HG03439 (cell line): ENCODE results near the gene BTBD9.

ENCODE experiments used
- ATAC-seq: cut with Tn5 transposase; IDR thresholded peaks from one replicate; pipeline ENCODE4 v1.9.1; 2021; ENCODE audit warnings: mild to moderate bottlenecking, moderate library complexity; ENCODE audit not compliant: unreplicated experiment

The BTBD9 gene

DNA sequence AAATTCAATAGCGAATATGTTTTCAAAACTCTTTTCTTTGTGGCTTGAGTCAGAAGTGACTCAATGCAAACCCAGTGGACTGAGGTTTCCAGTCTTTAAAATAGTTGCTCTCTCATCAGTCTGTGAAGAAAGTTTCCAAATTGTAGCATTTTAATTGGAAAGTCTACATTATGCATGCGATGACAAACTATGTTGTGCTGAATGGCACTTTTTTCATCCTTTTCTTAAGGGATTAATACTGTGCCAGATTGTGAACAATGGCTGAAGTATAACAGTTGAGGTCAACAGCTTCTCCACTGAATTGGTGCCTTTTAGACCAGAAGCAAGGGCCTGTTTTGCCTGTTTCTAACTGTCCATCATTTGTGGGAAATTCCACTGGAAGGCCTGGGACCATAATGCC lies 377.1 kb downstream of the BTBD9 start:
- ATAC-seq = no peak

DNA sequence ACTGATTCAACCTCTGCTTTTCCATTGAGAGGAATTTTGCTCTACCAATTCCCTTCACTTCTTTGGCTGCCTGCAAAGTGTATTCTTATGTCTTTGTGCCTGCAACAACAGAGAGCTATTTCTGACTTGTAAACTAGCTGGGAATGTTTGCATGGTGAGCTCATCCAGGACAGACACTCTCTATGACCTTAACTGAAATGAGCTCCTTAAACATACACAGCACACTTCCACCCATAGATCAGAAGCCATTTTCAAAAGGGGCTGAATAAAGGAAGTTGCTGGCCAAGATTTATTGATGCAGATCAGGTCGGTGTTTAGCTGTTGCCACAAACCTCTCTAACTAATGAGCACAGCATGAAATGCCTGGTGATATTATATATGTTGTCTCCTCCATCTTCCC lies 377.7 kb downstream of the BTBD9 start:
- ATAC-seq = no peak

DNA sequence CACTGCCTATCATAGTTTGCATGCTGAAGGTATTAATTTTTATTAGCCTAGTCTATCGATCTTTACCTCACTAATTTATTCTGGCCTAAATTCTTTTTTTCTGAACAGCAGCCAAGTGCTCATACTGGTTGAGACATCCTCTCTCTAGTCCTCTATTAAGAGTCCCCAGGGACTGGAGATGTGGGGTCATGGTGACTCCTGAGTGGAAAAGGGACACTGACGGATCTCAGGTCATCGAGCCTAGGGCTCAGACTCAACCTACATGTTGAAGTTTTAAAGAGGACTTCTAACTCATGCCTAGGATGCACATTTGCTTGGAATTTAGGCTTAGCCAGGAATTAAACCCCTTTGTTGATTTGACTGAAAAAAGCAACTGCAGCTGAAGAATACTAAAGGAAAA lies 378.1 kb downstream of the BTBD9 start:
- no peak for ATAC-seq

DNA sequence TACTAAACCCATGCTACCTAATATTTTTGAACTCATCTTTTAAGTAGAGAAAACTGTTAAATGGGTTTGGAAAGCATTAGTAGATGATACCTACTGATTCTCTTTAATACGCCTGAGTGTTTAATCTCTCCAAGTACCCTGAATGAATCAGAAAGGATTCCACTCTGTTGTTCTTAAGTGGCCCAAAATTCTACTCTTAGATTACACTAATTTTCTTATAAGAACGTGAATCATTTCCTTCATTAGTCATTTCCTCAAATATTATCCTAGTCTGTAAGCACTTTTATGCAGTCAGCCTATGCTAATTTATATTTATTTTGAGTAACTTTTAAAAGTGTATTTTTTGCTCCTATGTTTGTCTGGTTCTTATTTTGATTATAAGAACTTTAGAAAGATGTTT lies 380.0 kb downstream of the BTBD9 start:
- ATAC-seq = no peak

DNA sequence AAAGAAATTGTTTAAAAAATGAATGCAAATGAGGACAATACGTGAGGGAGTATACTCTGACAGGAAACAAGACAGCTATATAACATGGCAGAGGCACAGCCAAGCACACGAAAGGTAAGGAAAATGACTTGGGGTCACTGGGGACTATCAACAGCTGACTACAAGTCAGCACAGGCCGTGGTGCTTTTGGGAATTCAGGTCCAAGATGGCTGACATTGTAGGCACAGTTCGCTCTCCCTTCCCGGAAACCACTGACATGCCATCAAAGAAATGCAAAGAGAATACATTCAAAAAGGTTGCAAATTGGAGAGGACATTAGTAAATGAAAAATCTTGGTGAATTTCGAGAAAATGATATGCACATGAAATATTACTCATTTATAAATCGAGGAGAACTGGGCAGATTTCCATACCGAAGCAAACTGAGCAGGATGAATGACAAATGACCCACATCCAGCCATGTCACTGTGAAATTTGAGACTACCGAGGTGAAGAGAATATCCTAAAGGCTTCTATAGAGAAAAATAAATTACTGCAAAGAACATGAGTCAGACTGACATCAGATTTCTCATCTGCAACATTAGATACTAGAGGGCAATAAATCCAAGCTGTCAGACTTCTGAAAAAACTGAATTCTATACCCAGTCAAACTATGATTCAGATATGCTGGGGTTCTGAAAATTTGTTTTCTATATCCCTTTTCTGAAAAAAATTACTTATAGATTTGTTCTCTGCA lies 391.1 kb downstream of the BTBD9 start:
- no peak for ATAC-seq

DNA sequence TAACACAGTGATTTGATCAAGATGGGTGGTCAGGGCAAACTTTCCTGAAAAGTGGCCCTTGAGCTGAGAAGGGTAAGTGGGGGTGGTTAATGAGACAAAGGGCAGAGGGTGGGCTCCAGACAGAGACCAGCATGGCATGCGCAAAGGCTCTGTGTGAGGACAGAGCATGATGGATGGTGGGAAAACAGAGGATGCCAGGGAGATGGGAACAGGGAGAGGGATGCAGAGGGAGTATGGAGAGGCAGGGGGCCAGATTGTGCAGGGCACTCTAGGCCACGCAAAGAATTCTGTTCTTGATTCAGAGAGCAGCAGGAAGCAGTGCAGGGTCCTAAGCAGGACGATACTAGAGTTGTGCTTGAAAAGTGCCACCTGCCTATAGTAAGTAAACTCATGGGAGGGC lies 394.4 kb downstream of the BTBD9 start:
- ATAC-seq = no peak

DNA sequence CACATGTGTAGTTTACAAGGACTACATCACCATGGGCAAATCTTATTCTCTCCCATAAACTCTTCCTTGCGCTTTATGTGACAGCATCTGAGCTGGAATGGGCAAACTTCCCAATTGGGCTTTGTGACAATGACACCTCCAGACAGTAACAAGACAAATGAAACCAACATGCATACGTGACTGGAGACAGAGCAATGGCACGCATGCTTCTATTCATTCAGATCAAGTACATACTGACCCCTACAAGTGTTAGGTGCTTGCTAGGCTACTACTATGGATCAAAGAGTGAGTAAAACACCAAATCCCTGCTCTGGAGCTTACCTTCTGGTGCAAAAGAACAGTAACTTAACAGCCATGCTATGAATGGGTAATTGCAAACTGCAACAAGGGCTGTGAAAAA lies 394.9 kb downstream of the BTBD9 start:
- no peak for ATAC-seq

DNA sequence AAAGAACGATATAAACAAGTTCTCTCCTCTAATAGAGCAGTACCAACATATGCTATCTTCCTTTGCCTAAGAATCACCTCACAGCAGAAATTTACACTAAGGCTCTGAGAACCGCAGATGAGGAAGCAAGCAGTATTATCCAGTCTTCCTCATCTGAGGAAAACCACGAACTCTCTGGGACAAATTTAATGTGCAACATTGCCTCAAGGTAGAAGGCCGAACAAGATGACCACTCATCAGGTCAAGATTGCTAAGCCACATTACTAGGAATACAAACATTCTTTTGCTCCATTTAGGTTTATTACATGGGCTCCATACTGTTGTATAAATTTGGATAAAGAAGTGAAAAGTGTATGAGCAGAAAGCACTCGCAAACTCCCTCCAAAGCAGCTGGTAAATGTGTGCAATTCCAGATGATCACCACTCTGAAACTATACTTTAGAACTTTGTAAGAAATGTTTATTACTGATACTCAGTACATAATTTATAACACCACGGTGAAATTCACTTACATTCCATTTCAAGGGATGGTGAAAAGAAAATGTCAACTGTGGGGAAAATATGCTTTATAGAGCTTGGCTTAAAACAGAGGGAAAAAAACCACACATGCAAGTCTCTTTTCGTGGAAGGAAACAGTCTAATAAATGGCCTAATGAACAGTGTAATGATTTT lies 398.4 kb downstream of the BTBD9 start:
- ATAC-seq = no peak

DNA sequence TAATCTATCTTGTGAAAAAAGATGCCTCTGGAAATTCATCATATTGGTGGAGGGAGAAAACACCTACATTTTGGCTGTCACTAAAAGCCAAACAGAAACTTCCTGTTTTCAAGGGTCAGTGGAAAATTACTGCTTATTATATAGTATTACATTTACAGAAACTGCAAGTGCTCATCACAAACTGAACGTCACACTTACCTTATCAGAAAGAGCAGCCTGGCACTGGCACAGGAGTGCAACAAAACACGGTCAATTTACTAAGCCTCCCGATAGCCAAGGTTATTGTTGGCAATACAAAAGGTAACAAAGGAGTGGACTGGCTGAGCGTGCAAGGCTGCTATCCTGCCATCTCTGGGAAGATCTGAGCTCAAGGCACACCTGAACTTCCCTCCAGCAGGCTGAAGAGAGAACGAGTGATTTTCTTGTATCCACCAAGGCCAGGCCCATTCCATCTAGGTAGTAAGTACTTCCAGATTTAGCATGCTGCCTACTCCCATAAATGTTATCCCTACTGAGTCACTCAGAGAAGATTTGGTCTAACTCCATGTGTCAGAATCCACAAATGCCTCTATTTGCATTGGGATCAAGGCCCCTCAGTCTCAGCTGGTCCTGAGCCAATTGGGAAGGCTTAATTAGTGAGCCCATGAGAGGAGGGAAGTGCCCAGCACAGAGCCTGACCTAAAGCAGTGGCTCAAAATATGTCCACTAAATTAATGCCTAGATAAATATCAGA lies 399.8 kb downstream of the BTBD9 start:
- no peak for ATAC-seq

DNA sequence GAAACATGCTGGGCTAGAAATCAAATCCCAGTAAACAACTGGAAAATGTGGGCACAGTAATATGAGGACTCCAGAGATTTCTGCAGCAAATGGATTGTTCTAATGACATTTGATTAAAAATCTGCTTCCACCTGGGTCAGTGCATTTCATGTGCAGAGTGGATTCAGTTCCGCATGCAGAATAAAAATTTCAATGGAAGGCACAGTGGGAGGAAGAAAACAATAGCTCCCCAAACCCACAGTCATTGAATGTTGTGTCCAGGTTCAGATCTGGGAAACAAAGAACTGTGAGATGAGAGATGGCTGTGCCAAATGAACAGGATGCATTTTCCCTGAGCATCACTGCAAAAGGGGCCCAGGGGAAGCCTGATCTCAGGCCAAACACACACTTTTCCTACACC lies 403.1 kb downstream of the BTBD9 start:
- ATAC-seq = no peak

DNA sequence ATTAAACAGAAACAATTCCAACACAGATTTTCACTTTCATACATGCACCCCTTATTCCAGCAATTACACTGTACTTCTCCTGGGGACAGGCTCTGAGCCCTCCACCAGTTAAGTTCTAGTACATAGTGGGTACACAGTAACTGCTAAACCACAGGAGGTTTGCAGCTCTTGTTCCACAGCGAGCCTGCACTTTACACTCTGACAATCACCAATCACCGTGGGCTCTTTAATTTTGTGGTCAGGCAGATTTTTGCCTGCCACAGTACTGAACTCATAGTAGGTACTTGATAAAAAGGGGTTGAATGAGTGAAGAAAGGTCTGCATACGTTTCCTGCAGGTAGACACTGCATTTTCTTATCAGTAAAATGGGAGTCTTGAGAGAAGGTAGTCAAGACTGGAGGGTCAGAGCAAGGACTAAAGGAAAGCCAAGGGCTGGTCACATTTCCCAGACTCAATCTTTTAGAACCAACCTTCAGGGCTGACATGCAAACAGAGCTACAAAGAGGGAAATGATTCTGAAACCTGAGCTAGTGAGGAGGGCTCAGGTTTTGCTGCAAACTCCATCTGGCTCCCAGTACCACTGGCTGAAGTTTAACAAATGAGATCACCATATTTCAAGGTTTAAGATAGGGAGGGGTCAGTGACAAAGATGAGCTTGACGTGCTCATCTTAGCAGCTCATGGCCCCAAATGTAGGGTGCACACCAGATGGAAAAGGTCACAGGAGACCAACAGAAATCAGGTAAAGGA lies 404.6 kb downstream of the BTBD9 start:
- no peak for ATAC-seq

DNA sequence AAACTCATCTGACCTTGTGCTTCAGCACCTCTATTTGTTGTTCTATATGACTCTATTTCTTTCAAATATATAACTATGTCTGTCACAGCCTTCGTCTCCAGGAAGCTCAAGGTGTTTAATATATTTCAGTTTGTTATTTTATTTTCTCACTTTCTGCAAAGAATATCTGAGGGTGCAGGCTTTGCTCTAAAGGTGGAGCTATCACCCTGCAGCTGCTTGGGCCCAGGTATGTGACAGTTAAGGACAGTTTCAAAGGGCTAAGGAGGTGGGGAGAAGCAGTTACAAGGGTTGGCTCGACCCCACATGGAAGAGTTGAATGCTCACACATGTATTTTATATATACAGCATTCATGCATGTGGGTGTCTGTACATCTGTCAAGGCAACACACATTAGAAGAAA lies 405.6 kb downstream of the BTBD9 start:
- no peak for ATAC-seq

DNA sequence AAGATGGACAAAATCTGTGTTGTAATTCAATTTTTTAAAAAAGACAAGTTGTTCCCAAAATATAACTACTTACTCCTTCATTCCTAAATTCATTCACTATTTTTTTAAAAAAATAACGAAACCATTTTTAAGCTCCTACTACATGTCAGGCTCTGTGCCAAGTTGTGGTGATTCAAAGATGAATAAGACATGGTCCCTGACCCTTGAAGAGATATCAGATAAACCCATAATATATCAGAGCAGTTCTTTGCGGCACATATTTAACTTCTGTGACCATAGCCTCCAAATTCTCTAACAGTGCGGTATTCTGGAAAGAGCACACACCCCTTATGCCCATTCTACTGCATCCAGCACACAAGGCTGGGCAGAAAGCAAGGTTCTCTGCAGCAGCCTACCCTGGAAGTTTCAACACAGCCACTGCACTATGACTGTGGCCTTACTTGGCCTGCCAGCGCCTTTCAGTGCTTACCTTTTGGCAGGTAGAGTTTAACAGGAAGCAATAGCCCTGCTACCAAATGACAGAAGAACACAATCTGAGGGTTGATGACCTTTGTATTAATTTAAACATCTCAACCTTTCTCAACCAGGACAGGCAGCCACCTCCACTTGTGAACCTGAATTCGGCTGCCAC lies 406.5 kb downstream of the BTBD9 start:
- ATAC-seq = no peak

DNA sequence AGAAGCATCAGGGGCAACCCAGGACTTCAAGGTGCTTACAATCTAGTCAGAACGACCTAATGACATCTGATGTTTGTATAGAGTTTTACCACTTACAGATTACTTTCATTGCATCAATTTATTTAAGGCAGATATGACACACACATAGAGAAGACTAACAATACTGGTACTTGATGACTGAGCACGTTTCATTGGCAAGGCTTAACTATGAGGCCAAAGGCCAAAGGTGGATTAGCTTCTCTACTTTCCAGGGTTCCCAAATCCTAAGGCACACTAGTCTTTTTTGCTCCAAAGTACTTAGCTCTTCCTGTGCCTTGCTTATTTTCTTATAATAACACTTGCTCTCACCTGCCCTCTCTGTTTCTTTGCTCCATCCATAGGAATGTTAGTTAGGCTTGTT lies 414.0 kb downstream of the BTBD9 start:
- no peak for ATAC-seq

DNA sequence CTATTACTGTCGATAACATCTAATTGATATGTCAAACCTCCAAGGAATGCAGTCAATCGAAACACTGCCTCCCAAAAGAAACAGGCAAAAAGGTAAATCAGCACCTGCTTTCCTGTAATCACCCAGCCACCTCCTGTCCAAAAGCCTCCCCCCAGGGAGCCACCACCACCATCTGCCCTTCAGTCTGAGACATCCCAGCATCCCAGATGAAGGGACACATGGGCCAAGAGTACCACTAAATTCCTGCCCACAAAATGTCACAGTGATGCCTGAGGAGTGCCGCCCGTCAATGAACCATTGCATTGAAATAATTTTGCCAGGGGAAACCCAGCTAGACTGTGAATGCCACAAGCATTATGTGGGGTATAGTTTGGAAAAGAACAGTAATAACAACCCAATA lies 418.5 kb downstream of the BTBD9 start:
- ATAC-seq = no peak

DNA sequence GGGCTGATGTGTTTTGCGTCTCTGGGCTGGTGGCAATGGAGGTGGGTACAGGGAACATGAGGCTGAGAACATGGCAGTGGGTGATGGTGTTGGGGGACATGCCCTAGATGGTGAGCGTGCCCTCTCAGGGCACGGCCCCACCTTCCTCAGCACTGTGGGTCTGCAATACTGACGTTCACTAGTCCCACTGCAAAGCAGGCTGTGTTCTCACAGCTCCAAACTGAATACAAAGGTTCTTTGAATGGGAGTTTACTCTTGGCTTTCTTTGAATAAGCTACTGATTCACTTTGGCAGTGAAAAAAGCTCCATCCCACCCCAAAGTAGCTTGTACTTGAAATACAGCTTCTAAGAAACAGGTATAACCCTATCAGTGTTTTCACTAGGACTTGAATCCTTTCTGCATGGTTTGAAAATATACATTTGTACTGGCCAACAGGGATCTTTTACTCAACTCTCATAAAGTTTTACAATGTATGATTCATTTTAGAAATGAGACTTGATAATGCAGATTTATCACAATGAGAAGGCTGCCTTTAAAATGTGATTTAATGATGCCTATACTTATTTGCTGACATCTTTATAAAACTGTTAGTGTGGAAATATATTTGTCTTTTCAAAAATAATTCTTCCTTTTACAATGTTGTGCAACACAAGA lies 419.5 kb downstream of the BTBD9 start:
- no peak for ATAC-seq

DNA sequence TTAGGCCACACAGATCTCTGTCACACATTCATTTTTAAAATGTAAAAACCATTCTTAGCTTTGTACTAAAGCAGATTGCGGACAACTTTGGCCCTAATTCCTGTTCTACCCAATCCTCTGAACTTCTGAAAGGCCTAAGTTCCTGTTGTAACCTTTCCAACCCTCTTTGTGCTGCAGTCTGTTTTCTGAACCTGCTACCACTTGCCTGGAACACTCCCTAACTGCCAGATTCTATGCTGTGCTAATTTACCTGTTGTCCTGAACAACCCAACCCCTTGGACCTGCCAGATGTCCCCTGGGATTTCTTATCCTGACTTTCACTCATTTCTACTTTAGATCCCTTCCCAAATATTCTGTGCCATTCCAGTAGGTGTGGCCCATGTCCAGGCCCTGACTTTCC lies 421.5 kb downstream of the BTBD9 start:
- no peak for ATAC-seq

DNA sequence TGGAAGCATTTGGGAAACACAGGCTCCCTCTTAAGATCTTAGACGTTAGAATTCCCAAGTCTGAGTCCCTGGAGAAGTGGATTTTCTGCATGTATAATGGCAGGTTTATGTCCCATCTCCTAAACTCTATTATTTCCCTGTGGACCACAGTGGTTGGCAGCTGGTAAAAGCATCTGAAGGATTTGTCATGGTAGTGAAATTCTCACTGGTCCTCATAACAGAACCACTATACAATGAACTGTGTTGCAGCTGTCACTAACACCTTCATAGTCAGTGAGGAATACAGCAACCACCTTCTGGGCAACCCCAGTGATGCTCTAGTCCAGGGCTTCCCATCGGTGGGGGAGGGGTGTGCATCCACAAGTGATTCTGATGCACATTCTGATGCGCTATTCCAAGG lies 423.3 kb downstream of the BTBD9 start:
- ATAC-seq = no peak

DNA sequence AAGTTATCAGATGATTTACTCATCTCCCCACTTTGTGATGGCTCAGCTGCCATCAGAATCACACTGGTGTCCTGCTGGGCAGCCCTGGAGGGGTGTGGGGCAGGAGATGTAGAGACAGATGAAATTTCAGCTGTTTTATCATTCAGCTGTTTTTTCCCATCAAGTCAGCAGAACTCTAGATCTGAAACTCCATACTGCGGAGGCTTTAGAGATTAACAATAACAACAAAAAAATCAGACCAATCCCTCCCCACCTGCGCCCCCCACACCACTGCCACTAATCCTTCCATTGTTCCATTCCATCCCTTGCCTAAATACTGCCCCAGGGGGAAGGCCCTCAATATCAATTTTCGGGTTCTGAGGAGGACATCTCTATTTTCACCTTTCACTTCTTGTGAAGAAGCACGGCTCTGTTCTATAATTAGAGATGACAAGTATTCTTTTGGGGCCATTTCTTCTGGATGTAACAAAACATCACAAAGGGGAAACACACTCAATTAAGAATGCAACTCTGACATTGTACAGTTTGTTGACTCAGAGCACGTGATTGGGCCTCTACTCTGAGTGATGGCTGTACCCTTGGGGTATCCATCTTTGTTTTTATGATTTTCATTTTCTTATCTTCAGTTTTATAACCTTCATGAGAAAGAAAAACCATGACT lies 423.9 kb downstream of the BTBD9 start:
- ATAC-seq = no peak

DNA sequence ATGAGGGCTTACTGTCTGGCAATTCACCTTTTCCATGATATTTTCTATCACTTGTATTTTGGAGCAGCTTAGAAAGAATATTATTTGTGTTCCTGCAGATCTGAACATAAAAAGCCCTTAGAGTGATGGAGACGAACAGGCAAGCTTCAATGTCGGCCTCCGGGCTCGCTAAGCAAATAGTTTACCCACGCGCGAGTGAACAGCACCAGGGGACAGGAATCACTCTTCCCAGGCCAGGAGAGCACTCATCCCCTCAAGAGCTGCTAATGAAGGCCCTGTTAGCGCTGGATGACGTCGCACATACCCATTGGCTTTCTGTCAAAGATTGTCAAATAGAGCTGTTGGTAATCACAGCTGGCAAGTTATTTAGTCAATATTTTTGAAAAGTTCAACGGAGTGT lies 424.5 kb downstream of the BTBD9 start:
- ATAC-seq = no peak
